PFSK-1 (cell line): Measurements from ENCODE around the gene PKN2.

Source experiments
- TAF1 ChIP-seq: IDR thresholded peaks from 2 replicates; pipeline ENCODE4 v1.6.1; 2012; ENCODE audit warnings: low read length, control low read depth, borderline replicate concordance; ENCODE audit not compliant: insufficient read depth
- TF ChIP-seq, protein P1 (sequence below), 2 experiments: IDR thresholded peaks; 2 replicates each; pipeline versions ENCODE4 v1.6.1 to v1.8.0; 2011 to 2012; ENCODE audit warnings: low read depth in 2 of 2, low read length in 2 of 2, control low read depth in 1 of 2, inconsistent platforms in 1 of 2, mild to moderate bottlenecking in 1 of 2, moderate library complexity in 1 of 2; ENCODE audit not compliant: insufficient read depth in 1 of 2

DNA sequence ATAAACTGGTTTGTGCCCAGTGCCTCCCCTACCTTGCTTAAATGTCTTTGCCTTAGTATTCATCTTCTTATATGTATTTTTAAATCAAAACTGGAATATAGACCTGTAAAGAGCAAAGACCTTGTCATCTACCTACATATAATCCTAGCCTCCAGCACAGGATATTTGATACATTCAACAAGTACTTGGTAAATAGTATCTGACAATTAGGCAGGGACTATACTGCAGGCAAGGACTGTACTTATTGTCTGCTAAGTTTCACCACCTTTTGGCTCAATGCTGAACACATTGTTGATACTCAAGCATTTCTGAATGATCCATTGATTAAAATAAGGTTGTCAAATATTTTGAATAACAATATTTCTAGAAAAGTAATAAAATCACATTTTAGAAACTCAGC, 96.4 kb downstream of the PKN2 start:
- no peak for TF ChIP-seq TAF1
- TF ChIP-seq, protein P1, sequence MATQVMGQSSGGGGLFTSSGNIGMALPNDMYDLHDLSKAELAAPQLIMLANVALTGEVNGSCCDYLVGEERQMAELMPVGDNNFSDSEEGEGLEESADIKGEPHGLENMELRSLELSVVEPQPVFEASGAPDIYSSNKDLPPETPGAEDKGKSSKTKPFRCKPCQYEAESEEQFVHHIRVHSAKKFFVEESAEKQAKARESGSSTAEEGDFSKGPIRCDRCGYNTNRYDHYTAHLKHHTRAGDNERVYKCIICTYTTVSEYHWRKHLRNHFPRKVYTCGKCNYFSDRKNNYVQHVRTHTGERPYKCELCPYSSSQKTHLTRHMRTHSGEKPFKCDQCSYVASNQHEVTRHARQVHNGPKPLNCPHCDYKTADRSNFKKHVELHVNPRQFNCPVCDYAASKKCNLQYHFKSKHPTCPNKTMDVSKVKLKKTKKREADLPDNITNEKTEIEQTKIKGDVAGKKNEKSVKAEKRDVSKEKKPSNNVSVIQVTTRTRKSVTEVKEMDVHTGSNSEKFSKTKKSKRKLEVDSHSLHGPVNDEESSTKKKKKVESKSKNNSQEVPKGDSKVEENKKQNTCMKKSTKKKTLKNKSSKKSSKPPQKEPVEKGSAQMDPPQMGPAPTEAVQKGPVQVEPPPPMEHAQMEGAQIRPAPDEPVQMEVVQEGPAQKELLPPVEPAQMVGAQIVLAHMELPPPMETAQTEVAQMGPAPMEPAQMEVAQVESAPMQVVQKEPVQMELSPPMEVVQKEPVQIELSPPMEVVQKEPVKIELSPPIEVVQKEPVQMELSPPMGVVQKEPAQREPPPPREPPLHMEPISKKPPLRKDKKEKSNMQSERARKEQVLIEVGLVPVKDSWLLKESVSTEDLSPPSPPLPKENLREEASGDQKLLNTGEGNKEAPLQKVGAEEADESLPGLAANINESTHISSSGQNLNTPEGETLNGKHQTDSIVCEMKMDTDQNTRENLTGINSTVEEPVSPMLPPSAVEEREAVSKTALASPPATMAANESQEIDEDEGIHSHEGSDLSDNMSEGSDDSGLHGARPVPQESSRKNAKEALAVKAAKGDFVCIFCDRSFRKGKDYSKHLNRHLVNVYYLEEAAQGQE (IDR thresholded peaks at IDR 0.05; ENCODE audit: insufficient read depth in 1 of 2, low read depth in 2 of 2, low read length in 2 of 2): no peak
